ENCODE results near the gene QRICH1. TPM values are rescaled to one million over a fixed set of nuclear protein-coding genes. Genes with fewer than 3 reads are reported as not detected.

The QRICH1 gene, protein sequence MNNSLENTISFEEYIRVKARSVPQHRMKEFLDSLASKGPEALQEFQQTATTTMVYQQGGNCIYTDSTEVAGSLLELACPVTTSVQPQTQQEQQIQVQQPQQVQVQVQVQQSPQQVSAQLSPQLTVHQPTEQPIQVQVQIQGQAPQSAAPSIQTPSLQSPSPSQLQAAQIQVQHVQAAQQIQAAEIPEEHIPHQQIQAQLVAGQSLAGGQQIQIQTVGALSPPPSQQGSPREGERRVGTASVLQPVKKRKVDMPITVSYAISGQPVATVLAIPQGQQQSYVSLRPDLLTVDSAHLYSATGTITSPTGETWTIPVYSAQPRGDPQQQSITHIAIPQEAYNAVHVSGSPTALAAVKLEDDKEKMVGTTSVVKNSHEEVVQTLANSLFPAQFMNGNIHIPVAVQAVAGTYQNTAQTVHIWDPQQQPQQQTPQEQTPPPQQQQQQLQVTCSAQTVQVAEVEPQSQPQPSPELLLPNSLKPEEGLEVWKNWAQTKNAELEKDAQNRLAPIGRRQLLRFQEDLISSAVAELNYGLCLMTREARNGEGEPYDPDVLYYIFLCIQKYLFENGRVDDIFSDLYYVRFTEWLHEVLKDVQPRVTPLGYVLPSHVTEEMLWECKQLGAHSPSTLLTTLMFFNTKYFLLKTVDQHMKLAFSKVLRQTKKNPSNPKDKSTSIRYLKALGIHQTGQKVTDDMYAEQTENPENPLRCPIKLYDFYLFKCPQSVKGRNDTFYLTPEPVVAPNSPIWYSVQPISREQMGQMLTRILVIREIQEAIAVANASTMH
- 55.3 and 94.3 TPM in 2 replicates for total RNA-seq

GRCh38 chr3:49093853-49094767 lies at the start of gene QRICH1:
TSS of gene QRICH1 (minus strand) at chr3:49094071. CDS start at chr3:49077017, 17,054 bp downstream.
- peak; percentile 95 for DNase-seq (ENCODE audit: low read depth)

GRCh38 chr3:49140080-49140479 lies 46.2 kb upstream of the QRICH1 start:
- no peak for DNase-seq (ENCODE audit: low read depth)

- DNase-seq (ENCODE audit: low read depth) = no peak
Observed at GRCh38 chr3:49135499-49135898, 41.6 kb upstream of the QRICH1 start.

DNA sequence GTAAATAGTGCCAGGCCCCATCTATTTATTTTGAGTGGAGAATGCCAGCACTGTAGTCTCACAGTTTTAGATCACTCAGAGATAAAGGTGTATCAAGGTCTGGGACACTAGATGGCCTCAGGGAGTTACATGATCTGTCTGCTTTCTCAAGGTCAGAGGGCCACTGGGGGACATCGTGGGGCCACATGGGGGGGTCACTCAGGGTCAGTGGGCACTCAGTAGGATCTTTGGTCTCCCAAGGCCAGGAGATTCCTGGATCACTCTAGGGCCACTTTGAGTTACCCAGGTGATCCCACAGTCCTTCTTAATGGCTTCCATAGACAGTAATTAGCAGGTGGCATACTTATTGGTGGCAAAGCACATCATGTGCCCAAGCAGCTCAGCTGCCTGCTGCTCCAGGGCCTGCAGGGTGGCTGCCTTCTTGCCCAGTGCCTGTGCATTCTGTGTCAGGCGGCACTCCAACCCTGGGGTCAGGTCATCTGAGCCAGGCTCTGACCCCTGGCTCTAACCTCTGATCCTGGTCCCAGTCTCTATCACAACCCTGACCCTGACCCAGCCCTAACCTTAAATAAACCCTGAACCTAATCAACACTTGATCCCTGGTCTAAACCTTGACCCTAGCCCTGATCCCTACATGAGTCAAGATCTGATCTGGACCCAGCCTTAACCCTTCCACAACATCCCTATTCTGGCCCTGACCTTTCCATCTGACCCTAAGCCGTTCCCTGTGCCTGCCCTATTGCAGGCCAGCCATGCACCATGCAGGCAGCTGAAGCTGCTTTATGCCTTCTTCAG lies 40.8 kb upstream of the QRICH1 start:
- DNase-seq (ENCODE audit: low read depth) = no peak

GRCh38 chr3:49133226-49133951 lies 39.5 kb upstream of the QRICH1 start:
- DNase-seq (ENCODE audit: low read depth) = peak; percentile 81

GRCh38 chr3:49132437-49133225 lies 38.8 kb upstream of the QRICH1 start, which contains the start of gene LAMB2:
TSS of gene LAMB2 (minus strand) at chr3:49133050. CDS start at chr3:49132867, 183 bp downstream.
- peak; percentile 74 for DNase-seq (ENCODE audit: low read depth)

DNA sequence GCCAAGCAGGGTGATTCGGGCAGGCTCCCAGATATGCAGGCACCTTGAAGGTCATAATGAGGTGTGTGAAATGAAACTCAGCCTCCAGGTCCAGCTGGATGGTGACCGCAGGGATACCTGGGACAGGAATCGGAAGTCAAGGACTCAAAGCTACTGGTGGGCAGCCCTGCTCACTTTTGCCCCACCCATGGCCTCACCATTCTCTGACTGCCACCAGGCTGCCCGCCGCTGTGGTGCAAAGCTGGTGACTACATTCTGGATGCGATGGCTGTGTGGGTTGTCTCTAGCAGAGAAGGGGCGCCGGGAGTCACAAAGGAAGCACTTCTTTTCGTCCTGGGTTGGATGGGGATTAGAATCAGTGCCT lies 38.2 kb upstream of the QRICH1 start:
- DNase-seq (ENCODE audit: low read depth) = no peak

GRCh38 chr3:49131576-49131975 lies 37.7 kb upstream of the QRICH1 start:
- no peak for DNase-seq (ENCODE audit: low read depth)

DNA sequence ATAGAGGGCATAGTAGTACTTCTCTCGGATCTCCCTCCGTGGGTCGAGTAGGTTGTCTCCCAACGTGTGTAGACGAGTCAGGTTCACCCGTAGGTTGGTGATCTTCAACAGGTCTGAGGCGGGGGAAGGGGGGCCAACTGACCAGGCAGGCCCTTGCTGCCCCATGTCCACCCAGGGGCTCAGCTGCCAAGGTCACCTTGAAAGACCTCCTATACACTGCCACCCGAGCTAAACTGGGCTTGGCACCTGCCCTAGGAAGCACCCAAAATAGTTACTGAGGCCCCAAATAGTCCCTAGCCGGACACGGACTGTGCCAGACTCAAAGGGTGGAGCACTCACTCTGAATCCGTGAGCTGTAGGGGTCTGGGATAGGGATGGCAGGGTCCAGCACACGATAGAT lies 37.2 kb upstream of the QRICH1 start:
- DNase-seq (ENCODE audit: low read depth) = no peak

DNA sequence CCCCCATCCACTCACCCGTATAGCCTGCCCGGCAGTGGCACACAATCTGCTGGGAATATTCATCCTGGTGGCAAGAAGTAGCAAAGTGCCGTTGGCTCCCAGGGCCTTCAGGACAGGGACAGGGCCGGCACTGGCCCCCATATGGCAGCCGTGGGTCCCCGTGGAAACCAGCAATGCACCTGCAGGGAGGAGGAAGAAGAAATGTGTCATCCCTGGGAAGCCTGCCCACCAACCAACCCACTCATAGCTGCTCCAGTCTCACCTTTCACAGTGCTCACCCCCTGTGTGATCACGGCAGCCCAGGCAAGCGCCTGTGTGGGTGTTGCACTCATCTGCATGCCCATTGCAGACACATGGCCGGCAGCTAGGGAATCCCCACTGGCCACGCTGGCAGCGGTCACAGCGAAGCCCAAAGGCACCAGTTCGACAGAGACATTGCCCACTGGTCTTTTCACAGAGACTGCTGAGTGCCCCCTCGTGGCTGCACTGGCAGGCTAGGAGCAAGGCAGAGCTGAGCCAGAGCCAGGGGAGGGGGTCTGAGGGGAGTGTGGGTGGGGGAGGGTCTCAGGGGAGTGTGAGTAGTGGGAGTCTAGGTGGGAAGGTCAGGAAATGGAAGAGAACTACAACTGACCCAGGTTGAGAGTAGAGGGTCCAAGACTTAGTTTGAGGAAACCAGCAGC lies 31.3 kb upstream of the QRICH1 start:
- DNase-seq (ENCODE audit: low read depth) = no peak

DNA sequence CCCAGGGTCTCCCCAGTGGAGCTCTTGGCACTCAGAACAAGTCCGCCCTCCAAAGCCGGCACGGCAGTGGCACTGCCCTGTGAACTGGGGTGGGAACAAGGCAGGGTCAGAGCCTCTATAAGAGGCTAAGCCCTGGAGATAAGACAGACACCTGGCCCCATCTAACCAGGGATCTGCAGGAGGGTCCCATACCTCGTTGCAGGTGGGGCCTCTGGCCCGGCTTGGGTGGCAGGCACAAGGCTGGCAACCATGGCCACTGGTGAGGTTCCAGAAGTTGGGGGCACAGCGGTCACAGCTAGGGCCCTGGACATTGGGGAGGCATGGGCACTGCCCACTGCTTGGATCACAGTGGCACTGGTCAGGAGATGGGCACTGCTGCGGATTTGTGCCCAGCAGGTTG lies 30.3 kb upstream of the QRICH1 start:
- no peak for DNase-seq (ENCODE audit: low read depth)

GRCh38 chr3:49123687-49124086 lies 29.8 kb upstream of the QRICH1 start:
- no peak for DNase-seq (ENCODE audit: low read depth)

DNA sequence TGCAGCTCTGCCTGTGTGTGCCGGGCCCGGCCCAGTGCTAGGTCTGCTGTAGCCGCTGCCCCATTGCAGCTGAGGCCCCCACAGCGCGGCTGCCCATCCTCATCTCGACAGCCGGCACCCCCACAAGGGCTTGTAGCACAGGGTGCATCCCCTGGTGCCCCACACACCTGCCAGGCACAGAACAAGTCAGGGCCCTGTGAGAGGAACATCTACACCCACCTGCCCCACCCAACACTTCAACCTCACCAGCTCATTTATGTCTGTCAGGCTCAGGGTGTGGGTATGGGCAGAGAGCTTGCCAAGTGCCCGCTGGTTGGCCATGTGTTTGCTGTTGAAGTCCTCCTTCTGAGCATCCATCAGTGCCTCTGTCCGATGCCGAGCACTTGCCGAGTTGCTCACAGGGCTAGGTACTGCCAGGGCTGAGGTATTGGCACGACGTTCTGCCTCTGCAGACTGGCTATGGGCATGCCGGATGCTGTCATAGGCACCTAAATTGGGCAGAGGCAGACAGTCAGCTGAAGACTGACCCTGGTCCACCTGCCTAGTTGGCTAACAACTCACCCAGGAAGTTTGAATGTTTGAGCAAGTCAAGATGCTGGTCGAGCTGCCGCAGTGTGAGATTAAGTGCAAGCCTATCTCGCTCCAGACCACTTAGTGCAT lies 29.1 kb upstream of the QRICH1 start:
- no peak for DNase-seq (ENCODE audit: low read depth)

DNA sequence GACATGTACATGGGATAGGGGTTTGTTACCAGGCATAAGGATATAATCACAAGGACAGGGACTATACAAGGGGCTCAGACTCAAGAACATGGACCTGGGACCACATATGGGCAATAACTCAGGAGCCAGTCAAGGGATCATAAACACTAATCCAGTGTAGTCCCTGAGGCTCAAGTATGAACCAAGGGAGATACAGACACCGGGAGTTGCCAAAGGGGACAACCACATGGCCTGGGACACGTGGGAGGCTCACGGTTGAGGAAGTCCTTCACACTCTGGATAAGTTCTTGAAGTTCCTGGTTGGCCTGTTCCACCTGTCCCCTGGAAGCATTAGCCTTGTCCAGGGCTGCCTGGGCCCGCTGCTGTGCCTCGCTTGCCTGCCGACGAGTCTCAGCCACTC lies 28.6 kb upstream of the QRICH1 start:
- DNase-seq (ENCODE audit: low read depth) = no peak

DNA sequence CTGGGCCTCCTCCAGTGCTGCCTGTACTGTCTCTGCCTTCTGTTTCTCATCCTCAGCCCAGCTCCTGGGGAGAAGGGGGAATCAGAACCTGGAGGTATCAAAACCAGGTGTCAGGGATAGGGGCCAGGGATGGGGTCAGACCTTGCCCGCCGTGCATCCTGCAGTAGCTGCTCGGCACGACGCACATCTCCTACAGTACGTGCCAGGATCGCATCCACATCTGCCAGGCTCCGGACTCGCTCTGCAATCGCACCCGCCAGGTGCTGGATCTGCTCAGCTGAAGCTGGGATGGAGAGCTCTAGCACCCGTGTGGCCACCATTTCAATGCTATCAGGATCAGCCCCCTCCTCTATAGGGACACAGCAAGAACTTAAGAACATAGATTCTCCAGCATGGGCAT lies 28.2 kb upstream of the QRICH1 start:
- DNase-seq (ENCODE audit: low read depth) = no peak

DNA sequence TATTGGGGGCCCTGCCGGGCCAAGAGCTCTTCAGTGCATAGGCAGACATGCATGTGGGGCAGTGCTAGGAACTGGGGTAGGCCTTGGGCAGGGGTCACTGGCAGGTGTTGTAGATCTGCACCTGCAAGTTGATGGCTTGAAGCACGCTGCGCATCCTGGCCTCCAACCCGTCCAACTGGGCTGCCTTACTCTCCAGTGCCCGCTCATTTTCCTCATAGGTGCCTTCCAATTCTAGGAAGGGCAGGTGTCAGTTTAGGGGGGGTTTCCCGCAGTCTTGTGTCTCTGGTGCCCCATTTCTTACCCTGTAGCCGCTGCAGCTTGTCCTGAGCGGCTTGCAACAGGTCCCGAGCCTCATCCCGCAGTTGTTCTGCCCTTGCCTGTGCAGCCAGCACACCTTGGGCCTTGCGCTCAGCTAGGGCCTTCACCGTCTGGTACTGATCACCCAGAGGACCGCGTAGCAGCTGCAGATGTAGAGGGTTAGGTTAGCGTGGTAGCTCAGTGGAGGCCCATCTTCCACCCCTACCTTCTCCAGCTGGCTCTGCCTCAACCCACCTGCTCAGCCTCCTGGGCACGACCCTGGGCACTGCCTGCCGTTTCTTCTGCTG lies 27.4 kb upstream of the QRICH1 start:
- no peak for DNase-seq (ENCODE audit: low read depth)

DNA sequence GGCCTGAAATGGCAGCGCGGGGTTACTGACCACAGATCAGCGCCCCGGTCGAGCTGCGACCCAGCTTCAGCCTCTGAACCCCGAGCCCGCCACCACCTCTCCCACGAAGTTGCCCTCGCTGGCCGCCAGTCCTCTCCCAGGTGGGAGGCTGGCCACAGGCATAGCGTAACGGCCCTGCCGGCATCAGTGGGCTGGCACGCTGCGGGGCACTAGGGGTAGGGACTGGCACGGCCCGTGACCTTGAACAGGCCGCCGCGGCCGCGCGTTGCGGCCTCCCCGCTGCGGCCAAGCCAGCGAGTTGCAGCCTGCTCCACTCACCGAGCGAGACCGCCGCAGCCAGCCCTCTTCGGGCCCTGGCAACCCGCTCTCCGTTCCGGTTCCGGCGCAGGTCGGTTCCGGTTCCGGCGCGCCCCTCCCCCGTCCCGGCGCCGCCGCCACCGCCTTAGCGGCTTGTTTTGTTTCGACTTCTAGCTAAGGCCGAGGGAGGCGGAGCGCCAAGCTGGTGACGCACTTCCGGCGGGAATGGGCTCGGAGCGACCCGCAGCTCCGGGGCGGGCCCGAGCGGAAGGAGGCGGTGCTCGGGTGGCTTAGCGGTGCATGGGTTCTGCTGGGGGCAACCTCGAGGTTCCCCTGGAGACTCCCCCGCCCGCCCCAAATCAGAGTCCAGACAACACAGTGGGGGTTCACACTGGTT lies 26.7 kb upstream of the QRICH1 start, which contains the start of gene USP19:
Gene USP19, minus strand, starts transcription at position 386 of the 694 bp plus-strand sequence. CDS start 1,678 bp downstream, outside the sequence.
- peak; percentile 78 for DNase-seq (ENCODE audit: low read depth)

Measured in renal cortical epithelial cell (primary cell).